ENCODE data around the gene TSEN34.

Gene TSEN34

DNA sequence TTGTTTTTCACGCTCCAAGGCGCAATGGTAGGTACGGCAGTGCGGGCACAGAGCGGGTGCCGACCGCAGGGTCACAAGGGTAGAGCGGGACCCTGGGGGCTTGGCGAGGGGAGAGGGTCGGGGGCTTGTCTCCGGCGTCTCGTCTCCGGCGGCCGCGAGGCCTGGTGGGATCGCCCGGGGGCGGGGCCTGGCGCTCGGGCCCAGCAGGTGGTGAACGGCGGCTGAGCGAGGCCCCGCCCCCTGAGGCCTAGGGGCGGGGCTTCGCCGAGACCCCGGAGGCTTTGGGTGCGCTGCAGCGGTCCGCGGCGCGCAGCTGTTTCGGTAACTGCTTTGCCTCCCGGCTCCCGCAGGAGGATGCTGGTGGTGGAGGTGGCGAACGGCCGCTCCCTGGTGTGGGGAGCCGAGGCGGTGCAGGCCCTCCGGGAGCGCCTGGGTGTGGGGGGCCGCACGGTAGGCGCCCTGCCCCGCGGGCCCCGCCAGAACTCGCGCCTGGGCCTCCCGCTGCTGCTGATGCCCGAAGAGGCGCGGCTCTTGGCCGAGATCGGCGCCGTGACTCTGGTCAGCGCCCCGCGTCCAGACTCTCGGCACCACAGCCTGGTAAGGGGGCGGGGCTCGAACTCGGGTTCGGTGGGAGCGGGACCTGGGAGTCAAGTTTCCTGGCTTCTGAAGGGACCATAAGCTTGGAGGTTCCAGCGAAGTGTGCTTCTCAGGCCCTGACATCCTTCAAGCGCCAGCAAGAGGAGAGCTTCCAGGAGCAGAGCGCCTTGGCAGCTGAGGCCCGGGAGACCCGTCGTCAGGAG, at the start of gene TSEN34 (continued):
- TF ChIP-seq ZNF16 (tag by site-specific recombination; IDR thresholded peaks at IDR 0.05; ENCODE audit: low read depth) (no peak), ZNF776 (tag by site-specific recombination; IDR thresholded peaks at IDR 0.05; ENCODE audit: borderline replicate concordance) (no peak), FEZF1 (tag by site-specific recombination; IDR thresholded peaks at IDR 0.05) (no peak), ZNF266 (tag by site-specific recombination; IDR thresholded peaks at IDR 0.05; ENCODE audit: low read depth) (no peak), ZFP37 (tag by site-specific recombination; IDR thresholded peaks at IDR 0.05) (0 out of 2 replicates have a peak, but pooled peaks have one; percentile 39), ZNF785 (tag by site-specific recombination; IDR thresholded peaks at IDR 0.05) (no peak), ZNF76 (tag by site-specific recombination; IDR thresholded peaks at IDR 0.05; ENCODE audit: borderline replicate concordance, low read depth) (peak; percentile 75; the same call in 1 of the 2 replicates), OVOL3 (tag by site-specific recombination; IDR thresholded peaks at IDR 0.05) (no peak), ZNF670 (tag by site-specific recombination; IDR thresholded peaks at IDR 0.05; ENCODE audit: low read depth) (no peak), ZNF629 (tag by site-specific recombination; IDR thresholded peaks at IDR 0.05) (no peak), ZNF621 (tag by site-specific recombination; IDR thresholded peaks at IDR 0.05) (no peak), ZNF514 (tag by site-specific recombination; IDR thresholded peaks at IDR 0.05) (no peak), ZNF223 (tag by site-specific recombination; IDR thresholded peaks at IDR 0.05) (no peak), KLF9 (tag by site-specific recombination; IDR thresholded peaks at IDR 0.05; ENCODE audit: low read depth) (peak; percentile 99), ZNF837 (tag by site-specific recombination; IDR thresholded peaks at IDR 0.05) (no peak), ZNF37A (tag by site-specific recombination; IDR thresholded peaks at IDR 0.05) (no peak), SCRT2 (tag by site-specific recombination; IDR thresholded peaks at IDR 0.05) (no peak), ZNF623 (tag by site-specific recombination; IDR thresholded peaks at IDR 0.05) (no peak), ZNF501 (tag by site-specific recombination; IDR thresholded peaks at IDR 0.05) (peak; percentile 49; the same call in 1 of the 2 replicates), IKZF3 (tag by site-specific recombination; IDR thresholded peaks at IDR 0.05) (no peak)
- TF ChIP-seq, protein P1, sequence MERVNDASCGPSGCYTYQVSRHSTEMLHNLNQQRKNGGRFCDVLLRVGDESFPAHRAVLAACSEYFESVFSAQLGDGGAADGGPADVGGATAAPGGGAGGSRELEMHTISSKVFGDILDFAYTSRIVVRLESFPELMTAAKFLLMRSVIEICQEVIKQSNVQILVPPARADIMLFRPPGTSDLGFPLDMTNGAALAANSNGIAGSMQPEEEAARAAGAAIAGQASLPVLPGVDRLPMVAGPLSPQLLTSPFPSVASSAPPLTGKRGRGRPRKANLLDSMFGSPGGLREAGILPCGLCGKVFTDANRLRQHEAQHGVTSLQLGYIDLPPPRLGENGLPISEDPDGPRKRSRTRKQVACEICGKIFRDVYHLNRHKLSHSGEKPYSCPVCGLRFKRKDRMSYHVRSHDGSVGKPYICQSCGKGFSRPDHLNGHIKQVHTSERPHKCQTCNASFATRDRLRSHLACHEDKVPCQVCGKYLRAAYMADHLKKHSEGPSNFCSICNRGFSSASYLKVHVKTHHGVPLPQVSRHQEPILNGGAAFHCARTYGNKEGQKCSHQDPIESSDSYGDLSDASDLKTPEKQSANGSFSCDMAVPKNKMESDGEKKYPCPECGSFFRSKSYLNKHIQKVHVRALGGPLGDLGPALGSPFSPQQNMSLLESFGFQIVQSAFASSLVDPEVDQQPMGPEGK (tag by site-specific recombination; IDR thresholded peaks at IDR 0.05) = peak; percentile 44
- TF ChIP-seq, protein P2, sequence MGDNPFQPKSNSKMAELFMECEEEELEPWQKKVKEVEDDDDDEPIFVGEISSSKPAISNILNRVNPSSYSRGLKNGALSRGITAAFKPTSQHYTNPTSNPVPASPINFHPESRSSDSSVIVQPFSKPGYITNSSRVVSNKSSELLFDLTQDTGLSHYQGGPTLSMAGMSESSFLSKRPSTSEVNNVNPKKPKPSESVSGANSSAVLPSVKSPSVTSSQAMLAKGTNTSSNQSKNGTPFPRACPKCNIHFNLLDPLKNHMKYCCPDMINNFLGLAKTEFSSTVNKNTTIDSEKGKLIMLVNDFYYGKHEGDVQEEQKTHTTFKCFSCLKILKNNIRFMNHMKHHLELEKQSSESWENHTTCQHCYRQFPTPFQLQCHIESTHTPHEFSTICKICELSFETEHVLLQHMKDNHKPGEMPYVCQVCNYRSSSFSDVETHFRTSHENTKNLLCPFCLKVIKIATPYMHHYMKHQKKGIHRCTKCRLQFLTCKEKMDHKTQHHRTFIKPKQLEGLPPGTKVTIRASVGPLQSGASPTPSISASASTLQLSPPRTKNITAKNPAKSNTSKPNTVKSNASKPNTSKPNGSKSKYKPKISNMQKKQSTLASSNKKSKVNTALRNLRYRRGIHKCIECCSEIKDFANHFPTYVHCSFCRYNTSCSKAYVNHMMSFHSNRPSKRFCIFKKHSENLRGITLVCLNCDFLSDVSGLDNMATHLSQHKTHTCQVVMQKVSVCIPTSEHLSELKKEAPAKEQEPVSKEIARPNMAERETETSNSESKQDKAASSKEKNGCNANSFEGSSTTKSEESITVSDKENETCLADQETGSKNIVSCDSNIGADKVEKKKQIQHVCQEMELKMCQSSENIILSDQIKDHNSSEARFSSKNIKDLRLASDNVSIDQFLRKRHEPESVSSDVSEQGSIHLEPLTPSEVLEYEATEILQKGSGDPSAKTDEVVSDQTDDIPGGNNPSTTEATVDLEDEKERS (tag by site-specific recombination; IDR thresholded peaks at IDR 0.05) = no peak
- TF ChIP-seq, protein P3, sequence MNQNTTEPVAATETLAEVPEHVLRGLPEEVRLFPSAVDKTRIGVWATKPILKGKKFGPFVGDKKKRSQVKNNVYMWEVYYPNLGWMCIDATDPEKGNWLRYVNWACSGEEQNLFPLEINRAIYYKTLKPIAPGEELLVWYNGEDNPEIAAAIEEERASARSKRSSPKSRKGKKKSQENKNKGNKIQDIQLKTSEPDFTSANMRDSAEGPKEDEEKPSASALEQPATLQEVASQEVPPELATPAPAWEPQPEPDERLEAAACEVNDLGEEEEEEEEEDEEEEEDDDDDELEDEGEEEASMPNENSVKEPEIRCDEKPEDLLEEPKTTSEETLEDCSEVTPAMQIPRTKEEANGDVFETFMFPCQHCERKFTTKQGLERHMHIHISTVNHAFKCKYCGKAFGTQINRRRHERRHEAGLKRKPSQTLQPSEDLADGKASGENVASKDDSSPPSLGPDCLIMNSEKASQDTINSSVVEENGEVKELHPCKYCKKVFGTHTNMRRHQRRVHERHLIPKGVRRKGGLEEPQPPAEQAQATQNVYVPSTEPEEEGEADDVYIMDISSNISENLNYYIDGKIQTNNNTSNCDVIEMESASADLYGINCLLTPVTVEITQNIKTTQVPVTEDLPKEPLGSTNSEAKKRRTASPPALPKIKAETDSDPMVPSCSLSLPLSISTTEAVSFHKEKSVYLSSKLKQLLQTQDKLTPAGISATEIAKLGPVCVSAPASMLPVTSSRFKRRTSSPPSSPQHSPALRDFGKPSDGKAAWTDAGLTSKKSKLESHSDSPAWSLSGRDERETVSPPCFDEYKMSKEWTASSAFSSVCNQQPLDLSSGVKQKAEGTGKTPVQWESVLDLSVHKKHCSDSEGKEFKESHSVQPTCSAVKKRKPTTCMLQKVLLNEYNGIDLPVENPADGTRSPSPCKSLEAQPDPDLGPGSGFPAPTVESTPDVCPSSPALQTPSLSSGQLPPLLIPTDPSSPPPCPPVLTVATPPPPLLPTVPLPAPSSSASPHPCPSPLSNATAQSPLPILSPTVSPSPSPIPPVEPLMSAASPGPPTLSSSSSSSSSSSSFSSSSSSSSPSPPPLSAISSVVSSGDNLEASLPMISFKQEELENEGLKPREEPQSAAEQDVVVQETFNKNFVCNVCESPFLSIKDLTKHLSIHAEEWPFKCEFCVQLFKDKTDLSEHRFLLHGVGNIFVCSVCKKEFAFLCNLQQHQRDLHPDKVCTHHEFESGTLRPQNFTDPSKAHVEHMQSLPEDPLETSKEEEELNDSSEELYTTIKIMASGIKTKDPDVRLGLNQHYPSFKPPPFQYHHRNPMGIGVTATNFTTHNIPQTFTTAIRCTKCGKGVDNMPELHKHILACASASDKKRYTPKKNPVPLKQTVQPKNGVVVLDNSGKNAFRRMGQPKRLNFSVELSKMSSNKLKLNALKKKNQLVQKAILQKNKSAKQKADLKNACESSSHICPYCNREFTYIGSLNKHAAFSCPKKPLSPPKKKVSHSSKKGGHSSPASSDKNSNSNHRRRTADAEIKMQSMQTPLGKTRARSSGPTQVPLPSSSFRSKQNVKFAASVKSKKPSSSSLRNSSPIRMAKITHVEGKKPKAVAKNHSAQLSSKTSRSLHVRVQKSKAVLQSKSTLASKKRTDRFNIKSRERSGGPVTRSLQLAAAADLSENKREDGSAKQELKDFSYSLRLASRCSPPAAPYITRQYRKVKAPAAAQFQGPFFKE (tag by site-specific recombination; IDR thresholded peaks at IDR 0.05; ENCODE audit: borderline replicate concordance) = no peak
- TF ChIP-seq, protein P4, sequence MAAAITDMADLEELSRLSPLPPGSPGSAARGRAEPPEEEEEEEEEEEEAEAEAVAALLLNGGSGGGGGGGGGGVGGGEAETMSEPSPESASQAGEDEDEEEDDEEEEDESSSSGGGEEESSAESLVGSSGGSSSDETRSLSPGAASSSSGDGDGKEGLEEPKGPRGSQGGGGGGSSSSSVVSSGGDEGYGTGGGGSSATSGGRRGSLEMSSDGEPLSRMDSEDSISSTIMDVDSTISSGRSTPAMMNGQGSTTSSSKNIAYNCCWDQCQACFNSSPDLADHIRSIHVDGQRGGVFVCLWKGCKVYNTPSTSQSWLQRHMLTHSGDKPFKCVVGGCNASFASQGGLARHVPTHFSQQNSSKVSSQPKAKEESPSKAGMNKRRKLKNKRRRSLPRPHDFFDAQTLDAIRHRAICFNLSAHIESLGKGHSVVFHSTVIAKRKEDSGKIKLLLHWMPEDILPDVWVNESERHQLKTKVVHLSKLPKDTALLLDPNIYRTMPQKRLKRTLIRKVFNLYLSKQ (tag by site-specific recombination; IDR thresholded peaks at IDR 0.05; ENCODE audit: borderline replicate concordance) = no peak

Data from HEK293 (cell line).